ENCODE data around the gene SORCS1.

The SORCS1 gene

GRCh38 chr10:106992055-106992454, 172.5 kb downstream of the SORCS1 start:
- DNase-seq (ENCODE audit: low read depth), result no peak

GRCh38 chr10:106991091-106991490, 173.4 kb downstream of the SORCS1 start:
- DNase-seq (ENCODE audit: low read depth), result no peak

- no peak for DNase-seq (ENCODE audit: low read depth)
Observed at GRCh38 chr10:106987362-106987761, 177.1 kb downstream of the SORCS1 start.

- no peak for DNase-seq (ENCODE audit: low read depth)
Observed at GRCh38 chr10:106982268-106982667, 182.2 kb downstream of the SORCS1 start.

GRCh38 chr10:106981452-106982075, 182.9 kb downstream of the SORCS1 start:
- DNase-seq (ENCODE audit: low read depth), result no peak

- no peak for DNase-seq (ENCODE audit: low read depth)
Observed at GRCh38 chr10:106980495-106981451, 183.7 kb downstream of the SORCS1 start.

GRCh38 chr10:106978756-106979155, 185.8 kb downstream of the SORCS1 start:
- DNase-seq (ENCODE audit: low read depth), result no peak

GRCh38 chr10:106973716-106974115, 190.8 kb downstream of the SORCS1 start:
- DNase-seq (ENCODE audit: low read depth), result no peak

GRCh38 chr10:106973288-106973687, 191.2 kb downstream of the SORCS1 start:
- DNase-seq (ENCODE audit: low read depth), result no peak

- no peak for DNase-seq (ENCODE audit: low read depth)
Observed at GRCh38 chr10:106972381-106972780, 192.1 kb downstream of the SORCS1 start.

- DNase-seq (ENCODE audit: low read depth), result no peak
Observed at GRCh38 chr10:106971411-106971831, 193.1 kb downstream of the SORCS1 start.

GRCh38 chr10:106967452-106967851, 197.1 kb downstream of the SORCS1 start:
- DNase-seq (ENCODE audit: low read depth), result no peak

GRCh38 chr10:106960812-106961211, 203.7 kb downstream of the SORCS1 start:
- DNase-seq (ENCODE audit: low read depth), result no peak

GRCh38 chr10:106959521-106959920, 205.0 kb downstream of the SORCS1 start:
- DNase-seq (ENCODE audit: low read depth), result no peak

- DNase-seq (ENCODE audit: low read depth), result no peak
Observed at GRCh38 chr10:106958589-106959361, 205.7 kb downstream of the SORCS1 start.

GRCh38 chr10:106957823-106958588, 206.5 kb downstream of the SORCS1 start:
- DNase-seq (ENCODE audit: low read depth), result no peak

- no peak for DNase-seq (ENCODE audit: low read depth)
Observed at GRCh38 chr10:106956216-106956915, 208.1 kb downstream of the SORCS1 start.

GRCh38 chr10:106955133-106955532, 209.4 kb downstream of the SORCS1 start:
- no peak for DNase-seq (ENCODE audit: low read depth)

GRCh38 chr10:106952033-106952432, 212.5 kb downstream of the SORCS1 start:
- DNase-seq (ENCODE audit: low read depth), result no peak

- DNase-seq (ENCODE audit: low read depth), result no peak
Observed at GRCh38 chr10:106949680-106950478, 214.6 kb downstream of the SORCS1 start.
